RWPE2 (cell line): ENCODE measurements around the gene NAMPT.
A peak's percentile ranks its signal among the peaks of the same experiment; 100 is the strongest.

Experiments
- ATAC-seq: fragments of 200-7000 bp; cut with Tn5 transposase; 3 replicates; pipeline ENCODE4 v1.9.1; 2021; ENCODE audit warnings: low read depth
- DNase-seq: peaks from one replicate; pipeline ENCODE4 v3.0.0-alpha.2; 2020; ENCODE audit warnings: low spot score
- H3K27ac ChIP-seq: fragments of 450-650 bp; 2 replicates; pipeline ENCODE4 v1.5.1; 2017; ENCODE audit warnings: mild to moderate bottlenecking; ENCODE audit not compliant: poor library complexity, severe bottlenecking
- H3K27me3 ChIP-seq: fragments of 250-450 bp; sonication (Bioruptor Pico); 2 replicates; pipeline ENCODE4 v1.5.1; 2021; ENCODE audit warnings: mild to moderate bottlenecking, moderate library complexity; ENCODE audit not compliant: insufficient read depth, poor library complexity, severe bottlenecking
- H3K36me3 ChIP-seq: fragments of 250-450 bp; sonication (Bioruptor Pico); 2 replicates; pipeline ENCODE4 v1.5.1; 2020; ENCODE audit warnings: low read depth, mild to moderate bottlenecking, moderate library complexity
- H3K4me1 ChIP-seq: fragments of 250-450 bp; sonication (Bioruptor Pico); 2 replicates; pipeline ENCODE4 v1.5.1; 2021; ENCODE audit warnings: mild to moderate bottlenecking, moderate library complexity; ENCODE audit not compliant: insufficient read depth, poor library complexity, severe bottlenecking
- H3K4me3 ChIP-seq: fragments of 250-450 bp; sonication (Bioruptor Pico); 2 replicates; pipeline ENCODE4 v1.5.1; 2021; ENCODE audit warnings: mild to moderate bottlenecking, moderate library complexity; ENCODE audit not compliant: severe bottlenecking
- H3K9me3 ChIP-seq: fragments of 250-450 bp; sonication (Bioruptor Pico); 2 replicates; pipeline ENCODE4 v1.5.1; 2021; ENCODE audit warnings: mild to moderate bottlenecking, moderate library complexity; ENCODE audit not compliant: severe bottlenecking
- TF ChIP-seq, protein P1 (sequence below): fragments of 450-650 bp; IDR thresholded peaks from one replicate; pipeline ENCODE4 v1.5.1; 2017; ENCODE audit warnings: mild to moderate bottlenecking, moderate library complexity; ENCODE audit not compliant: poor library complexity, severe bottlenecking

The NAMPT gene

DNA sequence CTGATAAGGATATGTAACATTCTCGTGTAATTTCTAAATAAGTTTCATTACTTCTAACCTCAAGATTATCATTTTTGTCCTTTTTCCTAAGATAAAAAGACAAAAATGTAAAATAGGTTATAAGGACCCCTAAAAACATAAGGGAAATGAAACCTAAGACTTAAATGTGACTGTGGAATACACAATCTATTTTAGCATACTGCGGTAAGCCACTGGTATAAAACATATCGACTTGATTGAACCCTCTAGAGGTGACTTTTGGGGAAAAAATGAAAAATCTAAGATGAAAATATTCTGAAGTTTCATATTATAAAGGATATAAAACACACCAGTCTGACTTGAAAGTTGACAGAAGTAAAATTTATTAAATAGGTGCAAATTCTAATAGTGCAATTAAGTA lies 1.9 kb downstream of the NAMPT start:
- peak overlapping the region; percentile 92 for H3K4me3 ChIP-seq
- H3K9me3 ChIP-seq: no peaks in the 10 kb centered on the region
- no peaks in the 10 kb centered on the region for H3K27me3 ChIP-seq
- peaks cover 33% of the 10 kb centered on the region for H3K4me1 ChIP-seq
- DNase-seq (no peak), ATAC-seq (no peak)
- H3K27ac ChIP-seq: no peak overlapping the region
- peaks cover 24% of the 10 kb centered on the region for H3K36me3 ChIP-seq
- TF ChIP-seq, protein P1, sequence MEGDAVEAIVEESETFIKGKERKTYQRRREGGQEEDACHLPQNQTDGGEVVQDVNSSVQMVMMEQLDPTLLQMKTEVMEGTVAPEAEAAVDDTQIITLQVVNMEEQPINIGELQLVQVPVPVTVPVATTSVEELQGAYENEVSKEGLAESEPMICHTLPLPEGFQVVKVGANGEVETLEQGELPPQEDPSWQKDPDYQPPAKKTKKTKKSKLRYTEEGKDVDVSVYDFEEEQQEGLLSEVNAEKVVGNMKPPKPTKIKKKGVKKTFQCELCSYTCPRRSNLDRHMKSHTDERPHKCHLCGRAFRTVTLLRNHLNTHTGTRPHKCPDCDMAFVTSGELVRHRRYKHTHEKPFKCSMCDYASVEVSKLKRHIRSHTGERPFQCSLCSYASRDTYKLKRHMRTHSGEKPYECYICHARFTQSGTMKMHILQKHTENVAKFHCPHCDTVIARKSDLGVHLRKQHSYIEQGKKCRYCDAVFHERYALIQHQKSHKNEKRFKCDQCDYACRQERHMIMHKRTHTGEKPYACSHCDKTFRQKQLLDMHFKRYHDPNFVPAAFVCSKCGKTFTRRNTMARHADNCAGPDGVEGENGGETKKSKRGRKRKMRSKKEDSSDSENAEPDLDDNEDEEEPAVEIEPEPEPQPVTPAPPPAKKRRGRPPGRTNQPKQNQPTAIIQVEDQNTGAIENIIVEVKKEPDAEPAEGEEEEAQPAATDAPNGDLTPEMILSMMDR: no peak

DNA sequence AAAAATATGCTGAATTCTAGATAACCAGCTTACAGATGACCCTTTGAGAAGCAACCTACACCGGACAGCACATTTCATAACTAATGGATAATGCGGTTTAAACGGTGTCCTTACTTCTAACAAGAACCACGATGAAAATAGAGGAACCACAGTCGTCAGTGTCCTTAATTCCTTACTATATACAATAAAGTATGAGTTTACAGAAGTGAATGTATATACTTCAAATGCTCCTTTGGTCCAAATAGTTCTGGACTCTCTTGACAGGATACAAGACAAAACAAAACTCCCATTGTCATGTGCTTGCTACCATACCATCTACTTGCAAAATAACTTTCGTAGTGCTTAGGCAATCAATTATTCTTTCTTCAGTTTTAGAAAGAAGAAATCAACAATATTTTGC lies 2.4 kb downstream of the NAMPT start:
- H3K27me3 ChIP-seq: no peaks in the 10 kb centered on the region
- TF ChIP-seq, protein P1: no peak
- no peaks in the 10 kb centered on the region for H3K9me3 ChIP-seq
- H3K4me3 ChIP-seq: no peak overlapping the region
- H3K4me1 ChIP-seq: peaks cover 33% of the 10 kb centered on the region
- ATAC-seq (no peak), DNase-seq (no peak)
- no peak overlapping the region for H3K27ac ChIP-seq
- peaks cover 29% of the 10 kb centered on the region for H3K36me3 ChIP-seq

DNA sequence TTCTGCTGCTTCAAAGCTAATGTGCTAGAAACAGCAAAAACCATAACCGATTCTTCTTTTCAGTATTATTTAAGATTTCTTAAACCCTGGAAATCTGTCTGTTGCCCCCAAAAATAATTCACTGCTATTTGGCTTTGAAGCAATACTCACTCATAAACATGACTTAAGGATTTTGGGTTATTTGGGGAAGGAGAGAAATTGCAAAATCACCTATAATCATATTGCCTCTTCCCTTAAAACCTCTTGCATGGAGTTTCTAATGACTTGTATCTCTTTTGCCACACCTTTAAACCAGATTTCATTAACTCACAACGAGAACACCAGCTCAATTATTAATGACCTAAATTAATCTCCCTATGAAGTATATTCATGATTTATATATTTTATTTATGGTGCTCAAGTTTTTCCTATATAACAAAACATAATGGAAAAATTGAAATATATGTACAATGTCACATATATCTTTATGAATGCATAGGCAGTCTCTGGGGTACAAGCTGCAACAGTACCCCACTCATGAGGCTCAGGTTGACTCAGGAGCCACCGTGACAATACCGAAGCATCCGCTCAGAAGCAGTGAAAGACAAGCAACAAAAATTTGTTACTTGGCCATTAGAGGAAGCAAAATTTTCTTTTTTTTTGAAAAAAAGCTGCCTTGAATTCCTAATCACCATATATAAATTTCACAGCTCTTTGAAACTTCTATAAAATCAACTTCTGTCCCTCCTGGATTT lies 3.0 kb downstream of the NAMPT start:
- Histone ChIP-seq H3K4me1 (peaks cover 33% of the 10 kb centered on the region), H3K9me3 (no peaks in the 10 kb centered on the region), H3K27ac (no peak overlapping the region), H3K36me3 (peaks cover 35% of the 10 kb centered on the region), H3K4me3 (no peak overlapping the region), H3K27me3 (no peaks in the 10 kb centered on the region)
- TF ChIP-seq, protein P1: no peak
- no peak for DNase-seq
- no peak for ATAC-seq

DNA sequence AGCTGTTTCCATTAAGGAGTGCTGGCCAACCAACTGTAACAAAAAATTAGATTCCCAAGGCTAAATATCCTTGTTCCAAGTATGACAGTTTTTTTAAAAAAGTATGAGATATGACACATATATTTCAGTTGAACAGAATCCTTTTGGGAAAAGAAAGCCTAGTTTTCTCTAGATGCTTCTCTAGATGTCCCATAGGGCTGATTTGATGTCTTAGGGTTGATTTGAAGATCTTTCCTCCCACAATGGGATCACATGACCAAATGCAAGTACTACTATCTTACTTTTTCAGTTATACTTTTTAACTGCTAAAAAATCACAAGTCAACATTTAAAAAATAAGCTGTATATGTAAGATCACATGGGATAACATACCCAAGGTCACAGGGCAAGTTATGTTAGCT lies 3.7 kb downstream of the NAMPT start:
- peaks cover 32% of the 10 kb centered on the region for H3K4me1 ChIP-seq
- H3K9me3 ChIP-seq: no peaks in the 10 kb centered on the region
- ATAC-seq (no peak), DNase-seq (no peak)
- H3K27me3 ChIP-seq: no peaks in the 10 kb centered on the region
- H3K36me3 ChIP-seq: peaks cover 41% of the 10 kb centered on the region
- H3K4me3 ChIP-seq: no peak overlapping the region
- no peak overlapping the region for H3K27ac ChIP-seq
- TF ChIP-seq, protein P1: no peak
